ENCODE measurements around the gene PRG2. TPM values are rescaled to one million over a fixed set of nuclear protein-coding genes. Genes with fewer than 3 reads are reported as not detected.

Gene PRG2
- total RNA-seq, 1 donor from 2014 or later, result not detected

- TF ChIP-seq CTCF (IDR thresholded peaks at IDR 0.05; ENCODE audit: partially characterized antibody, unreplicated experiment), result no peak
- H3K4me3 Mint-ChIP-seq (ENCODE audit: unreplicated experiment), result no peak overlapping the region
Observed at GRCh38 chr11:57394203-57394965, 3.9 kb upstream of the PRG2 start.

GRCh38 chr11:57392763-57393105 lies 2.3 kb upstream of the PRG2 start:
- Mint-ChIP-seq H3K4me1 (ENCODE audit: low read depth, unreplicated experiment) (no peaks in the 10 kb centered on the region), H3K9me3 (ENCODE audit: unreplicated experiment) (no peaks in the 10 kb centered on the region), H3K36me3 (ENCODE audit: unreplicated experiment) (no peaks in the 10 kb centered on the region), H3K4me3 (ENCODE audit: unreplicated experiment) (no peak overlapping the region), H3K27ac (ENCODE audit: unreplicated experiment) (no peak overlapping the region), H3K27me3 (ENCODE audit: unreplicated experiment) (no peaks in the 10 kb centered on the region)
- no peak for TF ChIP-seq CTCF (IDR thresholded peaks at IDR 0.05; ENCODE audit: partially characterized antibody, unreplicated experiment)
- no peak for DNase-seq

More at GRCh38 chr11:57394203-57394965, 3.9 kb upstream of the PRG2 start:
- H3K36me3 Mint-ChIP-seq (ENCODE audit: unreplicated experiment), result no peaks in the 10 kb centered on the region
- DNase-seq, result no peak
- no peaks in the 10 kb centered on the region for H3K4me1 Mint-ChIP-seq (ENCODE audit: low read depth, unreplicated experiment)
- no peak overlapping the region for H3K27ac Mint-ChIP-seq (ENCODE audit: unreplicated experiment)
- no peaks in the 10 kb centered on the region for H3K27me3 Mint-ChIP-seq (ENCODE audit: unreplicated experiment)
- H3K9me3 Mint-ChIP-seq (ENCODE audit: unreplicated experiment), result no peaks in the 10 kb centered on the region

- DNase-seq, result no peak
- H3K9me3 Mint-ChIP-seq (ENCODE audit: unreplicated experiment), result no peaks in the 10 kb centered on the region
- no peaks in the 10 kb centered on the region for H3K4me1 Mint-ChIP-seq (ENCODE audit: low read depth, unreplicated experiment)
- TF ChIP-seq CTCF (IDR thresholded peaks at IDR 0.05; ENCODE audit: partially characterized antibody, unreplicated experiment), result no peak
- H3K27ac Mint-ChIP-seq (ENCODE audit: unreplicated experiment), result no peak overlapping the region
- H3K36me3 Mint-ChIP-seq (ENCODE audit: unreplicated experiment), result no peaks in the 10 kb centered on the region
- no peaks in the 10 kb centered on the region for H3K27me3 Mint-ChIP-seq (ENCODE audit: unreplicated experiment)
- H3K4me3 Mint-ChIP-seq (ENCODE audit: unreplicated experiment), result no peak overlapping the region
Observed at GRCh38 chr11:57392066-57392762, 1.8 kb upstream of the PRG2 start.

- Mint-ChIP-seq H3K9me3 (ENCODE audit: unreplicated experiment) (no peaks in the 10 kb centered on the region), H3K27me3 (ENCODE audit: unreplicated experiment) (no peaks in the 10 kb centered on the region), H3K4me1 (ENCODE audit: low read depth, unreplicated experiment) (no peaks in the 10 kb centered on the region), H3K27ac (ENCODE audit: unreplicated experiment) (no peak overlapping the region), H3K4me3 (ENCODE audit: unreplicated experiment) (no peak overlapping the region), H3K36me3 (ENCODE audit: unreplicated experiment) (no peaks in the 10 kb centered on the region)
- no peak for TF ChIP-seq CTCF (IDR thresholded peaks at IDR 0.05; ENCODE audit: partially characterized antibody, unreplicated experiment)
- no peak for DNase-seq
Observed at GRCh38 chr11:57391539-57391938, 1.1 kb upstream of the PRG2 start.

GRCh38 chr11:57391111-57391510 lies 661 bp upstream of the PRG2 start:
- Mint-ChIP-seq H3K27me3 (ENCODE audit: unreplicated experiment) (no peaks in the 10 kb centered on the region), H3K4me3 (ENCODE audit: unreplicated experiment) (no peak overlapping the region), H3K36me3 (ENCODE audit: unreplicated experiment) (no peaks in the 10 kb centered on the region), H3K4me1 (ENCODE audit: low read depth, unreplicated experiment) (no peaks in the 10 kb centered on the region), H3K9me3 (ENCODE audit: unreplicated experiment) (no peaks in the 10 kb centered on the region), H3K27ac (ENCODE audit: unreplicated experiment) (no peak overlapping the region)
- no peak for TF ChIP-seq CTCF (IDR thresholded peaks at IDR 0.05; ENCODE audit: partially characterized antibody, unreplicated experiment)
- DNase-seq, result no peak
